ENCODE results near the gene ZDHHC7. TPM values are rescaled to one million over a fixed set of nuclear protein-coding genes. Genes with fewer than 3 reads are reported as not detected.

Gene ZDHHC7
- total and polyA plus RNA-seq, 9 of the 15 experiments (the other 6 are each of a cell fraction or from before 2014, with no cell fraction given) = 1.7 to 49.7 (median 37.4) TPM

- TF ChIP-seq TFAP4 (CRISPR knock-in tag; IDR thresholded peaks at IDR 0.05; ENCODE audit: borderline replicate concordance) (peak; percentile 49; the same call in 1 of the 2 replicates), ZNF445 (CRISPR knock-in tag; IDR thresholded peaks at IDR 0.05; ENCODE audit: low read depth) (no peak), BRD9 (IDR thresholded peaks at IDR 0.05; ENCODE audit: low read depth, partially characterized antibody) (no peak), STAG1 (CRISPR knock-in tag; IDR thresholded peaks at IDR 0.05; ENCODE audit: borderline replicate concordance) (peak; percentile 96), NKRF (IDR thresholded peaks at IDR 0.05; ENCODE audit: borderline replicate concordance) (no peak), NCOR1 (IDR thresholded peaks at IDR 0.05) (no peak), TCF3 (CRISPR knock-in tag; IDR thresholded peaks at IDR 0.05) (peak; percentile 17; the same call in 1 of the 2 replicates), HNRNPL (IDR thresholded peaks at IDR 0.05; ENCODE audit: low read depth, low read length) (no peak), ZNF175 (CRISPR knock-in tag; IDR thresholded peaks at IDR 0.05; ENCODE audit: low read depth) (no peak), PBX2 (CRISPR knock-in tag; IDR thresholded peaks at IDR 0.05; ENCODE audit: low read depth) (no peak), PBX2 (tag; conservative IDR thresholded peaks at IDR 0.05; ENCODE audit: low read depth) (no peak), AFF4 (CRISPR knock-in tag; IDR thresholded peaks at IDR 0.05) (no peak), ZSCAN32 (CRISPR knock-in tag; IDR thresholded peaks at IDR 0.05) (no peak), THRA (IDR thresholded peaks at IDR 0.05) (no peak)
Observed at GRCh38 chr16:84970447-84971127, 40.7 kb downstream of the ZDHHC7 start (continued).

All from K562 (cell line).